ENCODE data around the gene CAB39L.

- no peak for TF ChIP-seq CTCF (IDR thresholded peaks at IDR 0.05 in 4 of 5, conservative IDR thresholded peaks at IDR 0.05 in 1 of 5)
- TF ChIP-seq POLR2A (IDR thresholded peaks at IDR 0.05): no peak
Observed at GRCh38 chr13:49304356-49304755, 139.5 kb downstream of the CAB39L start.
